ENCODE measurements around the gene RWDD2A.

Gene RWDD2A

DNA sequence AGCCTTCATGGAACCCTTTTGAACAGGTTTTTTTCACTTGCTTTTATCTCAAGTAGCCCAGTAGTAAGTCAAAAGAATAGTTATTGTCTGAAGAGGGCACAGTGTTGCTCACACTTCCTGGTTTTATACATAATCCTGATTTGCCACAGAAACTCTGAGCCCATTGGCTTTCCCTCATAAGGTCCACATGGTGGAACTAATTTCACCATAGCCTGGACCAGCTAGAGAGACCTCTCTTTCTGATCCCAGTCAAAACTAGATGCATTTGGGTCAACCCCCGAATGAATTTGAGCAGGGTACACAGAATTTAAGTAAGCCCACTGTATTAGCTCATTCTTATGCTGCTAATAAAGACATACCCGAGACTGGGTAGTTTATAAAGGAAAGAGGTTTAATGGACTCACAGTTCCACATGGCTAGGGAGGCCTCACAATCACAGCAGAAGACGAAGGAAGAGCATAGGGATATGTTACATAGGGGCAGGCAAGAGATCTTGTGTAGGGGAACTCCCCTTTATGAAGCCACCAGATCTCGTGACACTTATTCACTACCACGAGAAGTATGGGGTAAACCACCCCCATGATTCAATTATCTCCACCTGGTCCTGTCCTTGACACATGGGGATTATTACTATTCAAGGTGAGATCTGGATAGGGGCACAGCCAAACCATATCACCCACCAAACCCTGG, 6.2 kb downstream of the RWDD2A start:
- DNase-seq: no peak

GRCh38 chr6:83199863-83200225, 6.7 kb downstream of the RWDD2A start:
- DNase-seq: no peak

DNA sequence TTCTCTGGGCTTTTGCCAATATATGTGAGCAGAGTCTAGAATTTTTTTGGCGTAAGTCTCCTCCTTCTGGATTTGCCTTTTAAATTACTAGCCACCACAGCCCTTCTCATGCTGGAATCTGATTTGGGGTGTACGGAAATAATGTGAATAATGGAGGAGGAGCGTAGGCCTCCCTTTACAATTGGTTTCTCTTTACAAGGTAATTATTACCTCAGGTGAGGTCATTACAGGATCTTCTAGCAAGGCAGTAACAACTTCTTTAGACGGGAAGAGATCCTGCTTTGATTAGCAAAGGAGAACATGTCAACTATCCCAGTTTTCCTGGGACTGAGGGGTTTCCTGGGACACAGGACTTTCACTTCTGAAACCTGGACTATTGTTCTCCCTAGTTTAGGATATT, 8.9 kb downstream of the RWDD2A start:
- no peak for DNase-seq

DNA sequence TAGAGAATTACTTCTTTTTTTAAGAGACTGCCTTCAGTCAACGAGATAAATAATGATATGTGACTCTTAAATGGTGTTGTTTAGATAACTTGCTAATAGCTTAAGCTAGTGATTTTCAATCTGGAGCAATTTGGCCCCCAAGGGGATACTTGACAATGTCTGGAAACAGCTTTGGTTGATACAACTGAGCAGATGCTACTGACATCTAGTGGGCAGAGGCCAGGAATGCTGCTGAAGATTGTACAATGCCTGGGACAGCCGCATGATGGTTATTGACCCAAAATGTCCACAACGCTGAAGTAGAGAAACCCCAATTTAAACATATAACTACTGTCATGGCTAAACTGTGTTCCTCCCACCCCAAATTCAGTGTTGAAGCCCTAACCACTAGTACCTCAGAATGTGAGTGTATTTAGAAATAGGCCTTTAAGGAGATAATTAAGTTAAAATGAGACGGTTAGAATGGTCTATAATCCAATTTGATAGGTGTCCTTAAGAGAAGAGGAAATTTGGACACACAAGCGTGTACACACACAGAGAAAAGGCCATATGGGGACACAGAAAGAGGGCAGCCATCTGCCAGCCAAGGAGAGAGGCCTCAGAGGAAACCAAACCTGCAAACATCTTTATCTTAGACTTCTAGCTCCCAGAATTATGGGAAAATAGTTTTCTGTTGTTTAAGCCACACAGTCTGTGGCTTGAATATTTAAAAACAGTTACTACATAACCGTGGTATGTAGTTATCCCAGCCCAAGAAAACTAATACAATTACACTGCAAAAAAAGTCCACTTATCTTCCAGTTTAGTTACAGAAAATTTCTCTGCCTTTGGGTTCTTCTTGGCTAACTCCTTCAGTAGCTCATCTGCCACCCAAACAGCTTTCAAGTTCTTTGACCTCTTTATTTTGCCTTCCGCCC, 22.2 kb downstream of the RWDD2A start:
- DNase-seq: no peak

DNA sequence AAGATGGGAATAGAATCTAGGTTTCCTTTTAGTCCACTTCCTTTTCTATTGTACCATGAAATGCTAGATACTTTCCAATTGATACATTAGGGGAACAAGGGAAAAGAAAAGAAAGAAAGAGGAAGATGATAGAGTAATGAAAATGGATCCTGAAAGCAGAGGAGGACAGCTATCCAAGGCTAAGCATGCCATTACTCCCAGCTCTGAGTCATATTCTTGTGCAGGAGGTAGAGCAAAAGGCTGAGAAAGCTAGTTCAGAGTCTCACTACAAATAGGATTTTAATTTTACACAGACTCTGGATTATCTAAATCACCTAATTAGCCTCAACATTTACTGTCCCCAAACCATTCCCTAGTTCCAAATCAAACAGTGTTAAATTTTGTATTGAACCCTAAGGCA, 23.6 kb downstream of the RWDD2A start:
- no peak for DNase-seq

DNA sequence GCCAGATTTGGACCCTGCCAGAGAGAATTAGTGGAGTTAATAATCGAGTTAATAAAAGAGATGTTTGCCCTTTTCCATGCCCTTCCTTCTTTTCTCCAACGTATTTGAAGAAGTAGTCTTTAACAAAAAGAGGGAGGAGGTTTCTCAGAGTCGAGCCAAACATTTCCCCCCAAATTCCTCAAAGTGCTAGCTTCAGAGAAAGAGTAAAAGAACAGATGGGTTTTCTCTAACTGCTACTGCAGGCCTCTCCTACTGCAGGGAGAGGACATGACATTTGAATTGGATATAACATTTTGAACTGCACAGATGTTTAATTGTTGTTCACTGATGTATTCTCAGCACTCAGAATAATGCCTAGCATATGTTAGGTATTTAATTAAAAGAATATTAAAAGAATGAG, 25.5 kb downstream of the RWDD2A start:
- no peak for DNase-seq

DNA sequence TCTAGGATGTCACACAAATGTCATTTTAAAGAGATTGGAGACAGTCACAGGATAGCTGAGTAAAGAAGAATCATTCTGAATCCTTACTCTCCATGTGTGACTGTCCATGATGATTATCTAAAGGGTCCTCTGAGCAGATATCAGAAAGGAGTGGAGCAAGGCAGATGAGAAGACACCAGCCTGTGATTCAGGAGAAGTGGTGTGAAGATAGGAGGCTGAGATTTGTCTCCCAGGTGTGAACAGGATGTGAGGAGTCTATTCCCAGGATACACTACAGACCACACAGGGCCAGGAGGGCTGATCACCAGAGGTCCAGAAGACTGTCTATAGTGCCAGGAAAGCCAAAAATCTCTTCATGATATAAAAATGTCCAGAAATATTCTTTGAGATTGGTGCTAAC, 27.0 kb downstream of the RWDD2A start:
- DNase-seq: no peak

- no peak for DNase-seq
These were observed 28.1 kb downstream of the RWDD2A start for GRCh38 chr6:83221276-83221675.

DNA sequence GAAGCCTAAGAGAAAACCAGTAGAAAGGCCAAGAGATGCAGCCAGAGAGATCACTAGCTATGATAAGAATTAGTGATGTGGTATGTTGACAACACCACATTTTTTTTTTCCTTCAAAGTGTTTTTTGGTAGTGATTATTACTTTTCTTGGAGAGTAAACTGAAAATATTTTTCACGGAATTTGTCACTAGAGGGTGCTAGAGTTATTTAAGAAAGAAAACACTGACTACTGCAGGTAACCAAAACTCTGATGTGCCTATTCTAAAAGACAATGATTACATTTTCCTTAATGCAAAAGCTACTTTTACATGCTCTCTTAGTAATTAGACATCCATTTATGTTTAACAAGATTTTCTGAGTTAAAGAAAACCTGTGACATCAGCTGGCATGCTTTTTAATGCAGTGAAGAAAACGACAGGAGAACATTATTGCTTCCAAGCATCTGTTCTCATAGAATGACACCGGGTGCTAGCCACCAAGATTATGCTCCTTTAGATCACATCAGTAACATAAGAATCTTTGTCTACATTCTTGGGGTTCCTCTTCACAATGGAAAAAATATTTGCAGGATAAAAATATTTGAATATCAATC, 28.8 kb downstream of the RWDD2A start:
- DNase-seq: no peak

GRCh38 chr6:83226517-83226916, 33.4 kb downstream of the RWDD2A start:
- no peak for DNase-seq

GRCh38 chr6:83231146-83231545, 38.0 kb downstream of the RWDD2A start:
- DNase-seq: no peak

- DNase-seq: no peak
These were observed 54.3 kb downstream of the RWDD2A start for GRCh38 chr6:83247471-83247870.
